Neural cell (in vitro differentiated cells): Measurements from ENCODE around the gene PHACTR2. TPM values are rescaled to one million over a fixed set of nuclear protein-coding genes. Genes with fewer than 3 reads are reported as not detected.

Source experiments
- H2AFZ ChIP-seq: fragments of 200-600, 300-800 bp; sonication (generic), shearing (Covaris generic); 2 replicates; pipeline ENCODE4 v1.6.0; 2014; ENCODE audit warnings: low read depth, mild to moderate bottlenecking, antibody characterized with exemption, low read length, moderate library complexity
- H3F3A ChIP-seq: fragments of 200-600 bp; shearing (Covaris generic); 2 replicates; pipeline ENCODE4 v1.6.1; 2016; ENCODE audit warnings: mild to moderate bottlenecking, moderate library complexity, mixed read lengths, antibody characterized with exemption, low read length; ENCODE audit not compliant: insufficient read depth, poor library complexity, severe bottlenecking
- H3K27ac ChIP-seq: fragments of 200-600, 300-800 bp; sonication (generic), shearing (Covaris generic); 2 replicates; pipeline ENCODE4 v1.5.1; 2014; ENCODE audit warnings: mild to moderate bottlenecking, low read length, moderate library complexity
- H3K27me3 ChIP-seq: fragments of 300-800, 200-600 bp; sonication (generic), shearing (Covaris generic); 2 replicates; pipeline ENCODE4 v1.6.0; 2014; ENCODE audit warnings: mild to moderate bottlenecking, low read depth, low read length, moderate library complexity; ENCODE audit not compliant: insufficient read depth
- H3K36me3 ChIP-seq: fragments of 300-800, 200-600 bp; sonication (generic), shearing (Covaris generic); 2 replicates; pipeline ENCODE4 v1.5.1; 2014; ENCODE audit warnings: mild to moderate bottlenecking, antibody characterized with exemption, low read length, moderate library complexity; ENCODE audit not compliant: insufficient read depth
- H3K4me2 ChIP-seq: fragments of 300-800, 200-600 bp; sonication (generic), shearing (Covaris generic); 2 replicates; pipeline ENCODE4 v1.6.0; 2014; ENCODE audit warnings: mild to moderate bottlenecking, low read length
- H3K4me3 ChIP-seq: fragments of 300-800, 200-600 bp; sonication (generic), shearing (Covaris generic); 2 replicates; pipeline ENCODE4 v1.5.1; 2014; ENCODE audit warnings: mild to moderate bottlenecking, low read length, moderate library complexity
- H3K79me2 ChIP-seq: fragments of 200-600 bp; shearing (Covaris generic); replicated peaks from 2 replicates; pipeline ENCODE4 v1.6.0; 2014; ENCODE audit warnings: mild to moderate bottlenecking, low read length, moderate library complexity; ENCODE audit not compliant: insufficient read depth
- H3K9ac ChIP-seq: fragments of 300-800, 200-600 bp; sonication (generic), shearing (Covaris generic); 2 replicates; pipeline ENCODE4 v1.6.1; 2016; ENCODE audit warnings: mild to moderate bottlenecking, low read length, mixed read lengths
- H3K9me2 ChIP-seq: fragments of 200-600 bp; shearing (Covaris generic); 2 replicates; pipeline ENCODE4 v1.6.1; 2016; ENCODE audit warnings: mild to moderate bottlenecking, low read length, mixed read lengths; ENCODE audit not compliant: insufficient read depth
- H3K9me3 ChIP-seq: fragments of 200-600, 300-800 bp; sonication (generic), shearing (Covaris generic); 2 replicates; pipeline ENCODE4 v1.6.1; 2016; ENCODE audit warnings: mild to moderate bottlenecking, mixed run types, low read length, moderate library complexity, mixed read lengths
- H4K20me1 ChIP-seq: fragments of 200-600 bp; shearing (Covaris generic); 2 replicates; pipeline ENCODE4 v1.6.1; 2016; ENCODE audit warnings: mild to moderate bottlenecking, mixed run types; ENCODE audit not compliant: insufficient read depth
- EZH2 ChIP-seq: fragments of 200-600, 300-800 bp; shearing (Covaris generic), sonication (generic); IDR thresholded peaks from 2 replicates; pipeline ENCODE4 v1.6.1; 2014; ENCODE audit warnings: antibody characterized with exemption, low read length, borderline replicate concordance, mild to moderate bottlenecking; ENCODE audit not compliant: insufficient read depth, poor library complexity, severe bottlenecking
- MXI1 ChIP-seq: fragments of 450-650 bp; conservative IDR thresholded peaks from 2 replicates; pipeline ENCODE4 v1.6.1; 2014; ENCODE audit warnings: antibody characterized with exemption, mild to moderate bottlenecking; ENCODE audit not compliant: poor library complexity, severe bottlenecking
- REST ChIP-seq: IDR thresholded peaks from 2 replicates; pipeline ENCODE4 v1.6.1; 2012; ENCODE audit warnings: borderline replicate concordance
- SMC3 ChIP-seq: fragments of 450-650 bp; conservative IDR thresholded peaks from 2 replicates; pipeline ENCODE4 v1.6.1; 2014; ENCODE audit warnings: antibody characterized with exemption, mild to moderate bottlenecking, moderate library complexity; ENCODE audit not compliant: poor library complexity
- polyA plus RNA-seq: library from polyadenylated mRNA; depleted of rRNA; stranded (reverse); fragments of >200 nt; gene quantifications from 2 replicates; pipeline ENCODE4 v1.2.3, GENCODE V29; 2014
- TF ChIP-seq, protein P1 (sequence below): fragments of 450-650 bp; IDR thresholded peaks from 2 replicates; pipeline ENCODE4 v1.5.1; 2014; ENCODE audit warnings: antibody characterized with exemption, mild to moderate bottlenecking, moderate library complexity; ENCODE audit not compliant: poor library complexity, severe bottlenecking

PHACTR2 gene
- polyA plus RNA-seq, 1 donor from 2014 or later, result 2.8 TPM

DNA sequence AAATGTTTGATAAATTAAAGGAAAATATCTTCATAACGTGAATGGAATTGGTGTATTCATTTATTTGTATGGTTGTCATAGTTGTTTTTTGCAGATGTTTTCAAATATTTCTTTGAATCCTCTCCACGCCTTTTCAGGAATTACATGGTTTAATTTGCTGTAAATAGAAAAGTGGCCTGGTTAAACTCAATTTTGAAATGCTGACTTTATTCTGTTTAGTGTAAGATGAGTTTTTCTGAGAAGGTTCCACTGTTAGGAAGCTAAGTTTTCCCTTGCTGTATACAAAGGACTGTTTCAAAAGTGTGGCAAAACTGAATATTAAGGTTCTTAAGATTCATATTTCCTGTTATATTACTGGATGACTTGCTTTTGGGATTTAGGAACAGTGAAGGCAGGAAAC, 186.0 kb downstream of the PHACTR2 start:
- H3K9me3 ChIP-seq, result no peaks in the 10 kb centered on the region
- no peaks in the 10 kb centered on the region for H3K27me3 ChIP-seq
- no peak overlapping the region for H3K27ac ChIP-seq
- no peaks in the 10 kb centered on the region for H3K79me2 ChIP-seq
- no peak overlapping the region for H3K9ac ChIP-seq
- no peaks in the 10 kb centered on the region for H4K20me1 ChIP-seq
- no peak overlapping the region for H2AFZ ChIP-seq
- H3F3A ChIP-seq, result no peaks in the 10 kb centered on the region
- H3K36me3 ChIP-seq, result peaks cover 15% of the 10 kb centered on the region
- no peak overlapping the region for H3K4me2 ChIP-seq
- TF ChIP-seq EZH2 (no peak), REST (no peak), MXI1 (no peak)
- TF ChIP-seq, protein P1, sequence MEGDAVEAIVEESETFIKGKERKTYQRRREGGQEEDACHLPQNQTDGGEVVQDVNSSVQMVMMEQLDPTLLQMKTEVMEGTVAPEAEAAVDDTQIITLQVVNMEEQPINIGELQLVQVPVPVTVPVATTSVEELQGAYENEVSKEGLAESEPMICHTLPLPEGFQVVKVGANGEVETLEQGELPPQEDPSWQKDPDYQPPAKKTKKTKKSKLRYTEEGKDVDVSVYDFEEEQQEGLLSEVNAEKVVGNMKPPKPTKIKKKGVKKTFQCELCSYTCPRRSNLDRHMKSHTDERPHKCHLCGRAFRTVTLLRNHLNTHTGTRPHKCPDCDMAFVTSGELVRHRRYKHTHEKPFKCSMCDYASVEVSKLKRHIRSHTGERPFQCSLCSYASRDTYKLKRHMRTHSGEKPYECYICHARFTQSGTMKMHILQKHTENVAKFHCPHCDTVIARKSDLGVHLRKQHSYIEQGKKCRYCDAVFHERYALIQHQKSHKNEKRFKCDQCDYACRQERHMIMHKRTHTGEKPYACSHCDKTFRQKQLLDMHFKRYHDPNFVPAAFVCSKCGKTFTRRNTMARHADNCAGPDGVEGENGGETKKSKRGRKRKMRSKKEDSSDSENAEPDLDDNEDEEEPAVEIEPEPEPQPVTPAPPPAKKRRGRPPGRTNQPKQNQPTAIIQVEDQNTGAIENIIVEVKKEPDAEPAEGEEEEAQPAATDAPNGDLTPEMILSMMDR, result no peak
- no peak overlapping the region for H3K4me3 ChIP-seq
- no peaks in the 10 kb centered on the region for H3K9me2 ChIP-seq

GRCh38 chr6:143864234-143864633, 186.5 kb downstream of the PHACTR2 start, which contains the start of gene ZC2HC1B:
ZC2HC1B (plus strand) TSS chr6:143864474; CDS start chr6:143864540, 66 bp downstream.
- Histone ChIP-seq H3K9me2 (no peaks in the 10 kb centered on the region), H3K27ac (no peak within 1 kb of the TSS), H3K79me2 (no peaks in the 10 kb centered on the region), H3K9ac (no peak within 1 kb of the TSS), H2AFZ (no peak within 1 kb of the TSS), H3K4me2 (no peak within 1 kb of the TSS), H3K36me3 (peaks cover 15% of the 10 kb centered on the region), H3K27me3 (no peaks in the 10 kb centered on the region), H3F3A (no peaks in the 10 kb centered on the region), H3K4me3 (no peak within 1 kb of the TSS), H3K9me3 (no peaks in the 10 kb centered on the region), H4K20me1 (no peaks in the 10 kb centered on the region)
- TF ChIP-seq REST, result no peak
- no peak for TF ChIP-seq SMC3
- TF ChIP-seq EZH2, result no peak
- no peak for TF ChIP-seq MXI1
